Mammary epithelial cell (primary cell): Measurements from ENCODE around the gene CALHM1.

ENCODE experiments used
- EZH2 ChIP-seq: IDR thresholded peaks from 2 replicates; pipeline ENCODE4 v1.6.1; 2012; ENCODE audit warnings: low read length, inconsistent platforms, borderline replicate concordance
- TF ChIP-seq, protein P1 (sequence below), 2 donors: IDR thresholded peaks in 1 of 2; conservative IDR thresholded peaks in 1 of 2; 2 replicates each; pipeline ENCODE4 v1.5.1; 2011 to 2012; ENCODE audit warnings: inconsistent platforms in 2 of 2, low read length in 2 of 2, mild to moderate bottlenecking in 2 of 2, control low read depth in 1 of 2, low read depth in 1 of 2; ENCODE audit not compliant: insufficient read depth in 1 of 2; ENCODE audit errors: extremely low read depth in 1 of 2

GRCh38 chr10:103470761-103471653, 12.3 kb upstream of the CALHM1 start:
- TF ChIP-seq EZH2 = no peak
- TF ChIP-seq, protein P1, sequence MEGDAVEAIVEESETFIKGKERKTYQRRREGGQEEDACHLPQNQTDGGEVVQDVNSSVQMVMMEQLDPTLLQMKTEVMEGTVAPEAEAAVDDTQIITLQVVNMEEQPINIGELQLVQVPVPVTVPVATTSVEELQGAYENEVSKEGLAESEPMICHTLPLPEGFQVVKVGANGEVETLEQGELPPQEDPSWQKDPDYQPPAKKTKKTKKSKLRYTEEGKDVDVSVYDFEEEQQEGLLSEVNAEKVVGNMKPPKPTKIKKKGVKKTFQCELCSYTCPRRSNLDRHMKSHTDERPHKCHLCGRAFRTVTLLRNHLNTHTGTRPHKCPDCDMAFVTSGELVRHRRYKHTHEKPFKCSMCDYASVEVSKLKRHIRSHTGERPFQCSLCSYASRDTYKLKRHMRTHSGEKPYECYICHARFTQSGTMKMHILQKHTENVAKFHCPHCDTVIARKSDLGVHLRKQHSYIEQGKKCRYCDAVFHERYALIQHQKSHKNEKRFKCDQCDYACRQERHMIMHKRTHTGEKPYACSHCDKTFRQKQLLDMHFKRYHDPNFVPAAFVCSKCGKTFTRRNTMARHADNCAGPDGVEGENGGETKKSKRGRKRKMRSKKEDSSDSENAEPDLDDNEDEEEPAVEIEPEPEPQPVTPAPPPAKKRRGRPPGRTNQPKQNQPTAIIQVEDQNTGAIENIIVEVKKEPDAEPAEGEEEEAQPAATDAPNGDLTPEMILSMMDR (conservative IDR thresholded peaks at IDR 0.05 in 1 of 2, IDR thresholded peaks at IDR 0.05 in 1 of 2; ENCODE audit: extremely low read depth in 1 of 2, insufficient read depth in 1 of 2, low read depth in 1 of 2, low read length in 2 of 2) = no peak
